DMS79 treated with DMSO at 0.1 percent for 48 hours (cell line): ENCODE results near the gene CYP2E1.
"Not testable (repeated sequence)": the region's sequence is repeated elsewhere in the genome, so short reads cannot be mapped to it uniquely, and the experiment has no call there.

ENCODE experiments used
- DNase-seq: peaks from one replicate; lab custom pipeline; 2025; lab: John Stamatoyannopoulos, UW

CYP2E1 gene

DNA sequence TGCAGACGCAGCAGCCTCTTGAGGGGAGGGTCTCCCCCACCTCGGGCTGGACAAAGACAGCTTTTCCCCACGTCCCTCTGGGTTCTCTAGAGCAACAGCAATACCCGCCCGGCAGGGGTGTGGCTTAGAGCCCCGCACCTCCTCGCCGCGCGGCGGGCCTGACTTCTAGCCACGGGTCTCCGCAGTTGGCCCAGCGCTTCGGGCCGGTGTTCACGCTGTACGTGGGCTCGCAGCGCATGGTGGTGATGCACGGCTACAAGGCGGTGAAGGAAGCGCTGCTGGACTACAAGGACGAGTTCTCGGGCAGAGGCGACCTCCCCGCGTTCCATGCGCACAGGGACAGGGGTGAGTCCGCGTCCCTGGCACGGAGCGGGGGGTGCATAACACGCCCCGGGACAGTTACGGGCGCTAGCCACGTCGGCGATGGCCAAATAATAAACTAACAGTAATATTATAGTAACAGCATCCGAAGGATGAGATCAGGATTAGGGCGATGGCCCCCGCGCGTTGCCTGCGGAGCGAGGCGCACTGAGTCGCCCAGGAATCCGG lies 1.2 kb downstream of the CYP2E1 start:
- DNase-seq: no peak

DNA sequence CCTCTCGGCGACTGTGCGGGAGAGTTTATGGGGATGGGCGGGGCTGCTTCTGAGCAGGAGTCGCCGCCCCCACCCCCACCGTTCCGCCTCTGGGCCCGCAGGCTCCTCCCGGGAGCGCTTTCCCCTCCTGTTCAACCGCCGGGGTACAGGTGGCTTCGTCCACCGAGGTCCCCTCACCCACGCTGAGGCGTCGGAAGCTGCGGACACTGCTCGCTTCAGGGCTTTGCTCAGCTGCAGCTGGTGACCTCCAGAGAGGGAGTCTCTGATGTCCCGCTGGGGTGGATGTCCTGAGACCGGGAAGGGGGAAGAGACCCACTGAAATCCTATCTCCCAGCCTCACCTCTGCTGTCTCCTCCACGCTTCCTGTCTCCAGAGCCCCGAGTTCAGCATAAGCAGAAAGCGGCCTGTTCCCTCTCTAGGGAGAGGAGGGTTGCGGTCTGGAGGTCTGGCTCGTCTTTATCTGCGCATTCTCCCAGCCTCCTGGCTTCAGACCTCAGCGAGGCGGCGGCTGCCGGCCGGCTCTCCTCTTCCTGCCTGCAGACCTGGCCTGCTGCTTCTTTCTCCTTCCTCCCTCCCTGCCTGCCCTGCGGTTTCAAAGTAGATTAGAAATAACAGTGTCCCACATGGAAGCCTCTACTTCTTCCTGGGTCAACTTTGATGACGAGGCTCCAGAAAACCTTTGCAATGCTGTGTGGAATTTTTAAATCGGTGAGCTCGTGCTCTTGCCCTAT lies 1.8 kb downstream of the CYP2E1 start:
- DNase-seq: no peak

DNA sequence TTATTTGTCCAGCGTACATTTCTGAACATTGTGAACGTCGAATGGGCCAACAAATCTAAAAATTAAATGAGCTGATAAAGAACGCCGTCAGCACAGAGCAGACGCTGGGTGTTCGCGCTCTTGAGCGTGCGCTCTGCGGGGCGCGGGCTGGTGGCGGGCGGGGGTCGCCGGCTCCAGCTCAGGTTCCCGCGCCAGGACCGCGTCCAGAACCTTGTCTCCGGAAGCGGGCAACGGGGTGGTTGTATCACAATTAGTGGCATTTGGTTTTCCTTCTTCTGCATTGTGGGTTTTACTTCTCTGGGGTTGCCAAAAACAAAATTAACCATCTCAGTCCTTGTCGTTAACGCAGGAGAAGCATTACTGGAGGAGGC lies 2.4 kb downstream of the CYP2E1 start:
- DNase-seq: no peak

DNA sequence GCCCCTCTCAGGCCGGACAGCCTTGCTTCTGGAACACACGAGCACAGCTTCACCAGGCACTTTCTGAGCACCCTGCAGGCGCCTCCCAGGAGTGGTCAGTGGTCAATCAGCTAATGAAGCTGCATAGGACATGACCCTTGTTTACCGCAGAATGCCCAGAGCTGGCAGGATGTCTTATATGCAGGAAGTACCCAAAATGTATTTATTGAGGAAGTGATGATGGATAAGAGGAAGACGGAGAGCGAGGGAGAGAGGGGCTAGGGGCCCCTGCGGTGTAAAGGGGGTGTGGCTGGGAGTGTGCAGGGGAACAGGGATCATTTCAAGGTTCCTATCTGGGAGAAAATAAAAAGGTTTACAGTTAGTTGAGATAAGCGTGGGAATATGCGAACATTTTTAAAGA lies 3.3 kb downstream of the CYP2E1 start:
- no peak for DNase-seq

DNA sequence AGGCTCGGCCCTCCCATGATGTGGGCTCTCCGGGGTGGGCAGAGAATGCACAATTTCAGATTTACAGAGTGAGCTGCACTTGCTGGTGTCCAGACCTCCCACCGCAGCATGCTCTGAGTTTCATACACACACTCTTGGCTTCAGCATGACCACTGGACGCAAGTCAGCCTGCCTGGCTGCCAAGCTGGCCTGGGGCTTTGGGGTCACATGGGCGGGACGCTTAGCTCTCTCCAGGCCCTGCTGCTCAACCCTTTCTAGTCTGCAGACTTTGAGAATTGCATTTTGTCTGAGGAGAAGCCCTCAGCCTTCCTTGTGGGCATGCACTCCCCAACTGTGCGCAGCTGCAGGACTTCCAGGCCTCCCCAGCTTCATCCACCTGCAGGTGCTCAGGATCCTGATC lies 5.7 kb downstream of the CYP2E1 start:
- DNase-seq: no peak

DNA sequence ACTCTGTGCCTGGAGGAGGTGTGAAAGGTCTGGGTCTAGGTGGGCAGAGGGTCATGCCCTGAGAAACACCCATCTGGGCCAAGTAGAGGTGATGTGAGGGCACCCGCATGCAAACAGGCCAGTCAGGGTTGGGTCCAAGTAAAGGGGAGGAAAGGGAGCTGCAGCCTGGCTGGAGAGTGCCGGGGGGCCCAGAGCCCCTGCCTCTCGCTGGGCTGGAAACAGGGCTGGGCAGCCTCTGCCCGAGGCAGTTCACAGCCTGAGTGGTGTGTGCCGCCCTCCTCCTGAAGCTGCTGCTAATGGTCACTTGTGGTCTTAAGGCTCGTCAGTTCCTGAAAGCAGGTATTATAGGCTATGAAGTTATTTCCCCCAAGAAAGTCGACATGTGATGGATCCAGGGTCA lies 7.3 kb downstream of the CYP2E1 start:
- DNase-seq: no peak

DNA sequence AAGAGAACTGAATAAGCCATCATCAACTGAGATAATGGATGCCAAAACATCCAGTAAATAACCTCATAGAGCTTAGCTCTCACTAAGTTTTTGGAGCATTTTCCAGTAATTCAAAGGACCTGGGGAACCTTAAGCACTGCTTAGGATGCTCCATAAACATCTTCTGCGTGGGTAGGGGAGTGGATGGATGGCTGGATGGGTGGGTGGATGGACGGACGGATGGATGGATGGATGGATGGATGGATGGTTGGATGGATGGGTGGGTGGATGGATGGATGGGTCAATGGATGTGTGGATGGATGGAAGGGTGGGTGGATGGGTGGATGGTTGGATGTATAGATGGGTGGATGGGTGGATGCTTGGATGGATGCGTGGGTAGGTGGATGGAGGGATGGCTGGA lies 9.0 kb downstream of the CYP2E1 start:
- DNase-seq: no peak

DNA sequence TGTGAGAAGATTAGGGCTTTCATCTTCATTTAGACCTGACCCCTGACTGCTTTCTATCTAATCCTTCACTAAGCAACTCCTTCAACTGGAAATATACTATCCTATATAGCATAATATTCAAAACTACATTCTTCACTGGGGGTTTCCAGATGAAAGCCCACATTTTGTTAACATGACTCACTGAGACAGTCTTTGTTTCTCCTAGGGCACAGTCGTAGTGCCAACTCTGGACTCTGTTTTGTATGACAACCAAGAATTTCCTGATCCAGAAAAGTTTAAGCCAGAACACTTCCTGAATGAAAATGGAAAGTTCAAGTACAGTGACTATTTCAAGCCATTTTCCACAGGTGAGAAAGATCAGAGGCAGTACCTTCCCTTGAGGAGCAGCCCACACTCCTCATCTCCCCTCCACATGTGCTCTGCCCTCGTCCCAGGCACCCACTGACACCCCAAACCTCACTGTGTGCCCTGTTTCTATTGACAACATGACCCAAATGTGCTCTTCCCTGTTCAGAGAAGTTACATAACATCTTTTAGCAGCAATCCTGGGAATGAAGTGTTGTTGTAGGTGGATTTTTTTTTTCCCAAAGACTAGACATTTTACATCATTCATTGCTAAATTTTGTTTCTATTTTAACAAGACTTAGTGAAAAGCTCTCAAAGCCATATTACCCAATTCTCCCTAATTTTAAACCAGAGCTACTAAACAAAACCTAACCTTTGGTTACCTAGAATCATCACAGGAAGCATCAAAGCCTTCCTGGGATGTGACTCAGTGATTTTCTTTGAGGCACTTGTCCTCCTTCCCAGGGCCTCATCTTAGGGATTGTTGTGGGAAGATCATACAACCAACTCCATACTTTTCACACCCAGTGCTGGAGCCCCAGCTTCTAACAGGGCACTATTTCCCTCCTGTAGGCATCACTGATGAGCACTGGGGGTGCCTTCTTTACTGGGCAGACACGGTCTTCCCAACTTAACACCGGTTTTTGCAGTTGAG lies 10.7 kb downstream of the CYP2E1 start:
- no peak for DNase-seq

DNA sequence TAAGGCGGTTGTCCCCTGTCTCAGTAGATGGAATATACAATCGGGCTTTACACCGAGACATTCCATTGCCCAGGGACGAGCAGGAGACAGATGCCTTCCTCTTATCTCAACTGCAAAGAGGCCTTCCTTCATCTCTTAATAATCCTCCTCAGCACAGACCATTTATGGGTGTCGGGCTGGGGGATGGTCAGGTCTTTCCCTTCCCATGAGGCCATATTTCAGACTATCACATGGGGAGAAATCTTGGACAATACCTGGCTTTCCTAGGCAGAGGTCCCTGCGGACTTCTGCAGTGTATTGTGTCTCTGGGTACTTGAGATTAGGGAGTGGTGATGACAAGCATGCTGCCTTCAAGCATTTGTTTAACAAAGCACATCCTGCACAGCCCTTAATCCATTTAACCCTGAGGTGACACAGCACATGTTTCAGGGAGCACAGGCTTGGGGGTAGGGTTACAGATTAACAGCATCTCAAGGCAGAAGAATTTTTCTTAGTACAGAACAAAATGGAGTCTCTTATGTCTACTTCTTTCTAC lies 14.3 kb downstream of the CYP2E1 start:
- DNase-seq: not testable (repeated sequence)

DNA sequence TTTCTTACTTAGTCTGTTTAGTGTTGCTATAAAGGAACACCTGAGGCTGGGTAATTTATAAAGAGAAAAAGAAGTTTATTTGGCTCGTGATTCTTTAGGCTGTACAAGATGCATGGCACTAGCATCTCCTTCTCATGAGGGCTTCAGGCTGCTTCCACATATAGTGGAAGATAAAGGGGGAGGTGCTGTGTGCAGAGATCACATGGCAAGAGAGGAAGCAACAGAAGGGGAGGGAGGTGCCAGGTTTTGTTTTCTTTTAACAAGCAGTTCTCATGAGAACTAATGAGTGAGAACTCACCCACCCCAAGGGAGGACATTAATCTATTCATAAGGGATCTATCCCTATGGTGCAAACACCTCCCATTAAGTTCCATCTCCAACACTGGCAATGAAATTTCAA lies 17.3 kb downstream of the CYP2E1 start:
- no peak for DNase-seq

DNA sequence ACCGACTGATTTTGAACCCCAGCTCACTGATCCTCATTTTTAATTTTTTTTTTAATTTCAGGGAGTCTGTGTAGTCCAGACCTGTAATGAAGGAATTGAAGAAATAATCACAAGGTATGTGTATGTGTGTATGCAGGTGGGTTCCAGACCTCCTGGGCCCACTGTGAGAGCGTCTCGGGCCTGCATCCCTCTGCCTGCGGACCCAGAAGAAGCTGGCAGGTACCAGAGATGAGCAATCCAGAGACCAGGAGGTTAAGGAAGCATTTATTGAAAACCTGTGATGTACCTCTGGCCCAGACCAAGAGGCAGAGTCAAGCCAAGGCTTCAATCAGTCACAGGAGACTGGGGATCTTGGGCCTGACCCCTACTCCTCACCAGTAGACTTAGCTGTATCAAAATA lies 27.4 kb downstream of the CYP2E1 start:
- no peak for DNase-seq

DNA sequence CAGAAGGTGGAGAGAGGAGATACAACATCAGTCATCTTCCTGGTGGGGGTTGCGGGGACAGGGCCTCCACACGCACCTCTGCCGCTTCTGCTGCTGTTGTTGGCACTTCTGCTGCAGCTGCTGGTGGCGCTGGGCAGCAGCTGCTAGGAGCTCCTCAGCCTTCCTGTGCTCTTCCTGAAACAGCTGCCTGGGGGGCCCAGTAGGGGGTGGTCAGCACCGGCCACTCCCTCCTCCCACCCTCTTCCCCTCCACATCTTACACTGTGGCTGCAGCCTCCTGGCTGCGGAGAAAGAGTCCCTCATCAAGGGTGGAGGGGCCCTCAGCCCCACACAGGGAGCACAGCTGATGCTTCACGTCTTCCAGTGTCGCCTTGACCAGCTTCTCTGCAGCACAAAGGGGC lies 28.4 kb downstream of the CYP2E1 start:
- DNase-seq: no peak

DNA sequence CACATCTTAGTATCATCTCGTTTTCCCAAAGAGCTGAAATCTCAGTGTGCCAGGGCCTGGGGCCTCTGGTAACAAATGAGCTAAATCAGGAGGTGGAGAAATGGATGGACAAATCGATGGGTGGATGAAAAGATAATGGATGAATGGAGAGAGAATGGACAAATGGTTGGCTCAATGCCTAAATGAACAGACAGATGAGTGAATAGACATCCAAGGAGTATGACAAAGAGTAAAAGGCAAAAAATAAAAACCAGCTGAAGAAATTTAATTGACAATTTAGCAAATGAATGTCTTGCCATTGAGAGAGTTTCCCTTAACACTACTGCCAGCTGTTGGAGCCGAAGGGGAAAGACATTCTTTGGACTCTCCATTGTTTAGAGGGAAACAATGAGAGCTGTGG lies 30.2 kb downstream of the CYP2E1 start:
- no peak for DNase-seq

DNA sequence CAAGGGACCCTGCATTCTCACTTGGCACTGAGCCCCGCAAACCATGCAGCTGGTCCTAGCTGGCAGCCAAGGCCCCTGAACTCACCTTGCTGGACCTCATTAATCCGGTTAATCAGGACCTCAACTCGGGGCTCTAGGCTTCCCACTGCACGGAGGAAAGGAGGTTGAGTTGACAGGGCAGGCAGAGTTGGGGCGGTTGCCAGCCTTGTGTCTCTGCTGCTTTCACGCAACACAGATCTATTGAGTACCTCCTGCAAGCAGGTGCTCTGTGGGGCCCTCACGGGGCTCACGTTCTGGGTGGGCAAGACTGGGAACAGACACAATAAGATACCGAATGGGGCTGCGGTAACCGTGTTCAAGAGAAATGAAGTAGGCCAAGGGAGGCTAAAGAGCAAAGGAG lies 32.1 kb downstream of the CYP2E1 start:
- DNase-seq: no peak

DNA sequence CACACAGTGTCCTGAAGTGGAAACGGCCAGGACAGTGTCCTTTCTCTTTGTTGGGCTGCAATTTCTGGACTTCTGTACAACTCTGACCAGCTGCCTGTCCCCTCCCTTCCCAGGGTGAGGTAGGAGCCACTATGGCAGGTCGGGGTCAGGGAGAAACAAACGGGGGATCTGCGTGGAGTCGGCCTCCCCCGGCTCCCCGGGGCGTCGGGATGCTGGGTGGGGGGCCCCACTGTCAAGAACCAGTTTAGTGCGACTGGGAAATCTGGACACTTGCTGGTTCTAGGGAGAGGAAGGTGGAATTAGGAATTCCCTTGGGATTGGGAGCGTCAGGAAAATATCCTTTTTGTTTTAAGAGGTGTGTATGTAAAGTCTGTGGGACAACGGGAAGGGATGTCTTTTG lies 37.7 kb downstream of the CYP2E1 start:
- no peak for DNase-seq

DNA sequence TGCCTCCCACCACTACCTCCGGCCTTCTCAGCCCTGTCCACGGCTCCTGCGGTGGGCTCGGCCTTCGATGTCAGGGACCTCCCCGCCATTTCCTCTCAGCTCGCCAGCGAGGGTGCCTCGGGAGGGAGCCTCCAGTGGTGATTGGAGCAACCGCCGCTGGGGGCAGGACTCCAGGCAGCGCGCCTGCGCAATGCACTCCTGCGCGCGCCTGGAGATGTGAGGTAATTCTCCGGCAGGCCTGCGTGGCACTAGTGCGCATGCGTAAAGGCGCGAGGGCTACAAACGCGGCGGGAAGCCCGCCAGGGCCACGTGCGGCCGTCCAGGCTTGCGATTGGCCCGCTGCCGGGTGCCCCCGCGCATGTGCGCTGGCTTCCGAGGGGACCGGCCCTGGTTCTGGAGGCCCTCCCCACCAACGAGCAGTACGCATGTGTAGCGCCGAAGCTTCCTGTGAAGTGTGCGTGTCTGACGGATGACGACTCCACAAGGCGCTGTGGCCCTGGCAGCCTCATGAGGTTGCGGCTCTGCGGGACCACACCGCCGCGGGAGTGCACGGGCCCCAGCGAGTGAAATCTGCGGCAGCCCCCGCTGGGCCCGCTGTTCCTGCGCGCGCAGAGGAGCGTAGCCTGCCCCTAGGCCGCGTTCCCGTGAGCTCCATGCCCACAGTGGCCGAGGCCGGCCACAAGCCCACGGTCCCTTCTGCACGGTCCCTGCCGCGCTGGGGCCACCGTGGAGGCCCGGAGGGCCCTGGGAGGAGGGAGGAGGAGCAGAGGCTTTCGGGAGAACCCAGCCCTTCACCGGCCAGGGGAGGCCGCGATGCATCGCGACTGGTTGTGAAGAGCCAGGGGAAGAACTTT lies 38.5 kb downstream of the CYP2E1 start, which contains the start of gene SYCE1:
Gene SYCE1, minus strand, starts transcription at position 143 of the 854 bp plus-strand sequence. Its CDS starts 54 bp downstream, at position 89.
- DNase-seq: no peak

DNA sequence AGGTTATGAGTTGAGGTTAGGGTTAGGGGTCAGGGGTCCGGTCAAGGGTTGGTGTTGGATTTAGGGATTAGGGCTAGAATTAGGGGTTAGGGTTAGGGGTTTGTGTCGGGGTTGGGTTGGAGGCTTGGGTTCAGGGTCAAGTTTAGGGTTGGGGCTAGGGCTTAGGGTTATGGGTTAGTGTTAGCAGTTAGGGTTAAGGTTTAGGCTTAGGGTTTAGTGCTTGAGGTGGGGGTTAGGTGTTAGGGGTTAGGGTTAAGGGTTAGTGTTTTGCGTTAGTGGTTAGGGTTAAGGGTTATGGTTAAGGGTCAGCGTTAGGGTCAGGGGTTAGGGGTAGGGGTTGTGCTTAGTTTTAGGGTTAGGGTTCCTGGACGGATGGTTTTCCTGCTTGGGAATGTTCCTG lies 40.0 kb downstream of the CYP2E1 start:
- DNase-seq: no peak

DNA sequence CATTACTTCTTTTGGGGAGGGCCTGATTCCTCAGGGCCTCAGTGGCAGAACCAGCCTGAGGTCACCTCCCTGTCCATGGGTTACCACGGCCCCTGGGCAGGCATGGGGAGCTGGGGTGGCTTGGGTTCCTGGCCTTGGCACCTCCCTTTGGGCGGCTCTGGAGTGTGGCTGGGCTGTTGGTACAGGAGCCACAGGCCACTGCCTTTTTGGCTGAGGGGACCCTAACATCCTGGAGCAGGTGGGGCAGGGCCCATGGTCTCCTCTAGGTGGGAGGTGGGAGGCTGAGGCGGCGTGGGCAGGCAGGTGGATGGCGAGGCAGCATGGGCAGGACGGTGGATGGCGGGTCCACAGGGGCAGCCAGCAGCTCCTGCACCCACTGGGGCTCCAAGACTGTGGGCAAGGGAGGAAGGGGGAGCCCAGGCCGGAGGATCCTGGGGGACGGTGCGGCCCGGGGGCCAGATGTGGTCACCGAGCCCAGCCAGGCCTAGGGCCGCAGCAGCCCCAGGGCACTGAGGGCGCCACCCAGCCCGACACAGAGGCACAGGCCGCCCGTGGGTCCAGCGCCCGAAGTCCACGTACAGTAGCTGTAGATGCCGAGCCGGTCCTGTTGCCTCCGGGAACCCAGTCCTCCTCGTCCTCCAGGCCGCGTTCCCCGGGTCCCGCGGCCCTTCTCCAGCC lies 40.6 kb downstream of the CYP2E1 start:
- no peak for DNase-seq

DNA sequence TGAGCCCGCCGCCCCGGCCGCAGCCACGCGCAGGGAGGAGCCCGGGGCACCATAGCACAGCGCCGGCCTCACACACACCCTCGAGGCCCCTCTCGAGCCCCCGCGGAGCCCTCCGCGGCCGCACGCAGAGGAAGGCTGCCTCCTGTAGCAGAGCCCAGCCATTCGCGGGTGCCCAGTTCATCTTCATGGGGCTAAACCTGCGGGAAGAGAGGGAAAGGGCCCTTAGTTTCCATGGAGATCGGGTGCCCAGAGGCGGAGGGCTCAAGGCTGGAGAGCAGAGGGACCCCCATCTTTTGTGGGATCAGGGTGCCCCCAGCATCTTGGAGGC lies 41.1 kb downstream of the CYP2E1 start:
- DNase-seq: no peak

DNA sequence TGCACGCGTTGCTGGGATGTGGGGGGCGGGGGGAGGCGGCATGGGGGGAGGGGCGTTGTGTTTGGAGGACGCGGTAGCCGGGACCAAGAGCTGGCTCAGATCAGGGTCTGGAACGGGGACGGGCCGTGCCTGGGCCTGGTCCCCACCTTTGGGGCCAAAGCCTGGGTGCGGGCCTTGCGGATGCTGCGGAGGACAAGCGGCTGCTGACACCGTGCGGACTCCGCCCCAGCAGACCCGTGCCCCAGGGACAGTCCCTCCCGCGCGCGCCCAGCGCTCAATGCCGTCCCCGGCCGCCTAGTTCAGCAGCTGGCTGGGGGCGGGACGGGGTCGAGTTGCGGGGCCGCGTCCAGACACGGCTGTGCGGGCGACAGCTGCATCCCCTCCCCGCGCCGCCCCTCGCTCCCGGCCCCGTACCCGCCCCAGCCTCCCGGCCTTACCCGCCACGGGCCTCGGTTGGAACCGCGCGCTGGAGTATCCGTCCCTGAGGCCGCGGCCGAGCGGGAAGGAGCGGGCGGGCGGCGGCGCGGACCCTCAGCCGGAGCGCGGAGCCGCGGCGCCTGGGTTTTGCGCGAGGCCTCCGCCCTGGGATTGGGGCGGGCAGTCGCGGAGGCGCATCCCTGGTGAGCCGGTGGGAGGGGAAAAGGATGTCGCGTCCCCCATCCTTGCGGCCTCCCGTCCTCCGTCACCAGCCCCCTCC lies 41.8 kb downstream of the CYP2E1 start:
- not testable (repeated sequence) for DNase-seq

DNA sequence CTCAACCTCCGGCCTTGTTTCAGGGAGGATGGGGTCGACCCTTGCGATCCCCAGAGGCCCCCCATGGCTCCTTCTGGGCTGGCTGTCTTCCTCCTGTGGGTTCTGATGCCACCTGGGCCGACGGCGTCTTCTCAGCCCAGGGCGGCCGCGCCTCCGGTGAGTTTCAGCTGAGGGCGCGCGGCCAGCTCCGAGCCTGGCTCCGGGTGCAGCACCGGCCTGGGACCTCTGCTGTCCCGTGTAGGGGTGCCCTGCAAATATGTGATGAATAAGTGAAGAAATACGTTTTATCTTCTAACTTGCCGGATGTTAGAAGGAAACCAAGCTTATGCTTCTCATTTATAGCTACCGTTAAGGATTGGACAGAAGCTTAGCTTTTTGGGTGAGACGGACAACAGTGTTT lies 42.6 kb downstream of the CYP2E1 start:
- DNase-seq: not testable (repeated sequence)
